ENCODE measurements around the gene EYS. TPM values are rescaled to one million over a fixed set of nuclear protein-coding genes. Genes with fewer than 3 reads are reported as not detected.

The EYS gene
- total RNA-seq, 1 experiment from 2014 or later: not detected

DNA sequence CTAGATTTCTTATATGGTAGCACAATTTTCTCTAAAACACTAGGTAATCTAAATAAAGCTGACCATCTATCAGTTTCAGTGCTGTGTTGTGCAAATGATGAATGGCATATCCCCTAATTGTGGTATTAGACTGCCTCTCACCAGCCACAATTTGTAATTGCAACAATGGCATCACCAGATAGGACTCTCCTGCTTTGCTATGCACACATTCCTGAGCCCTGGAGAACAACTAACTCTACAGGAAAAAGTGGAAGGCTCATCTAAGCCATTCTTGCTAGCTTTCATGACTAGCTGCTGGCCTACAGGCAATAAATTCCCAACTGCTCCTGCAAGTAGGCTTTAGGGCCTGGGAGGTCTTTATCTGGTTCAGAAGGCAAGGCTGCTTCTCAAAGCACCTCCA lies 974.1 kb downstream of the EYS start:
- no peak overlapping the region for H2AFZ ChIP-seq (ENCODE audit: low read depth, low read length, poor library complexity, severe bottlenecking)
- peaks cover 6 to 23% of the 10 kb centered on the region in 2 experiments; a peak in 2 of 4 replicates for H3K9me3 ChIP-seq (ENCODE audit: control insufficient read depth in 1 of 2, insufficient read depth in 1 of 2, low read depth in 1 of 2, low read length in 2 of 2)
- H3K36me3 ChIP-seq (ENCODE audit: control insufficient read depth in 1 of 2, insufficient read depth in 2 of 2, low read length in 2 of 2): no peaks in the 10 kb centered on the region
- POLR2A ChIA-PET: no interaction called here
- RAD21 ChIA-PET (ENCODE audit: low non-redundant PET in 1 of 2, low total read pairs in 2 of 2, uncharacterized antibody in 2 of 2, unreplicated experiment in 2 of 2): no interaction called here
- H4K20me1 ChIP-seq (ENCODE audit: insufficient read depth): no peaks in the 10 kb centered on the region
- H3K27ac ChIP-seq (ENCODE audit: low read depth, low read length): no peak overlapping the region
- DNase-seq (ENCODE audit: low read depth, low spot score): no peak
- TF ChIP-seq, protein P1, sequence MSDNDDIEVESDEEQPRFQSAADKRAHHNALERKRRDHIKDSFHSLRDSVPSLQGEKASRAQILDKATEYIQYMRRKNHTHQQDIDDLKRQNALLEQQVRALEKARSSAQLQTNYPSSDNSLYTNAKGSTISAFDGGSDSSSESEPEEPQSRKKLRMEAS (IDR thresholded peaks at IDR 0.05): no peak
- no peak for TF ChIP-seq FOSL1 (IDR thresholded peaks at IDR 0.05; ENCODE audit: low read depth)
- TF ChIP-seq, protein P2, sequence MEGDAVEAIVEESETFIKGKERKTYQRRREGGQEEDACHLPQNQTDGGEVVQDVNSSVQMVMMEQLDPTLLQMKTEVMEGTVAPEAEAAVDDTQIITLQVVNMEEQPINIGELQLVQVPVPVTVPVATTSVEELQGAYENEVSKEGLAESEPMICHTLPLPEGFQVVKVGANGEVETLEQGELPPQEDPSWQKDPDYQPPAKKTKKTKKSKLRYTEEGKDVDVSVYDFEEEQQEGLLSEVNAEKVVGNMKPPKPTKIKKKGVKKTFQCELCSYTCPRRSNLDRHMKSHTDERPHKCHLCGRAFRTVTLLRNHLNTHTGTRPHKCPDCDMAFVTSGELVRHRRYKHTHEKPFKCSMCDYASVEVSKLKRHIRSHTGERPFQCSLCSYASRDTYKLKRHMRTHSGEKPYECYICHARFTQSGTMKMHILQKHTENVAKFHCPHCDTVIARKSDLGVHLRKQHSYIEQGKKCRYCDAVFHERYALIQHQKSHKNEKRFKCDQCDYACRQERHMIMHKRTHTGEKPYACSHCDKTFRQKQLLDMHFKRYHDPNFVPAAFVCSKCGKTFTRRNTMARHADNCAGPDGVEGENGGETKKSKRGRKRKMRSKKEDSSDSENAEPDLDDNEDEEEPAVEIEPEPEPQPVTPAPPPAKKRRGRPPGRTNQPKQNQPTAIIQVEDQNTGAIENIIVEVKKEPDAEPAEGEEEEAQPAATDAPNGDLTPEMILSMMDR (IDR thresholded peaks at IDR 0.05 in 2 of 3, conservative IDR thresholded peaks at IDR 0.05 in 1 of 3; ENCODE audit: borderline replicate concordance in 1 of 3, insufficient read depth in 1 of 3, low read depth in 2 of 3, low read length in 2 of 3): no peak
- no peaks in the 10 kb centered on the region for H3K79me2 ChIP-seq (ENCODE audit: insufficient read depth, low read length)
- H3K4me1 ChIP-seq (ENCODE audit: control insufficient read depth in 1 of 2, insufficient read depth in 2 of 2, low read length in 2 of 2): no peaks in the 10 kb centered on the region
- H3K4me3 ChIP-seq (replicated peaks in 1 of 2; ENCODE audit: low read depth in 1 of 2, low read length in 2 of 2): no peak overlapping the region
- BruUV-seq (replicated peaks): no TSS peak
- intact Hi-C loops (cut with micrococcal nuclease): no loop called here
- no peak for ATAC-seq
- H3K9me2 ChIP-seq (ENCODE audit: insufficient read depth): no peaks in the 10 kb centered on the region
- no peaks in the 10 kb centered on the region for H3K27me3 ChIP-seq (ENCODE audit: insufficient read depth, low read length)
- CTCF ChIA-PET: no interaction called here
- no peak overlapping the region for H3K4me2 ChIP-seq (ENCODE audit: low read length)
- no peak overlapping the region for H3K9ac ChIP-seq (ENCODE audit: low read length)

DNA sequence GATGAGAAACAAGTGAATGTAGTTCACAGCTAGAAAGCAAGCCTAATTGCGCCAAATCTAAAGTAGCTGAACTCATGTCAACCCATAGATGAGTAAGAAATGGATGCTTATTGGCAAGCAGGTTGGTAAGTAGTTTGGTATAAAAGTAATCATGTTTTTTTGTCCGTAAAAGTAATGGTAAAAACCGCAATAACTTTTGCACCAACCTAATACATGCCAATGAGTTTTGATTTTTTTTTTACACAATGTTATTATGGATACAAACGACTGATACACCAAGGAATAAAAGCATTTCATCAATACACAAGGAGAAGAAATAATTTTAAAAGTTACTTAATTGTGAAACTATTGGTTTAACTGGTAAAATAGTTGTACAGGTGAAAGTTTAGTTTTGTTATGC lies 977.5 kb downstream of the EYS start:
- no TSS peak for BruUV-seq (replicated peaks)
- H3K79me2 ChIP-seq (ENCODE audit: insufficient read depth, low read length): no peaks in the 10 kb centered on the region
- intact Hi-C loops (cut with micrococcal nuclease): no loop called here
- H3K36me3 ChIP-seq (ENCODE audit: control insufficient read depth in 1 of 2, insufficient read depth in 2 of 2, low read length in 2 of 2): no peaks in the 10 kb centered on the region
- no peak overlapping the region for H2AFZ ChIP-seq (ENCODE audit: low read depth, low read length, poor library complexity, severe bottlenecking)
- ChIA-PET CTCF (no interaction called here), POLR2A (no interaction called here), RAD21 (ENCODE audit: low non-redundant PET in 1 of 2, low total read pairs in 2 of 2, uncharacterized antibody in 2 of 2, unreplicated experiment in 2 of 2) (no interaction called here)
- H3K27ac ChIP-seq (ENCODE audit: low read depth, low read length): no peak overlapping the region
- peaks cover 3 to 19% of the 10 kb centered on the region in 2 experiments; a peak in 2 of 4 replicates for H3K9me3 ChIP-seq (ENCODE audit: control insufficient read depth in 1 of 2, insufficient read depth in 1 of 2, low read depth in 1 of 2, low read length in 2 of 2)
- no peaks in the 10 kb centered on the region for H3K9me2 ChIP-seq (ENCODE audit: insufficient read depth)
- no peaks in the 10 kb centered on the region for H3K4me1 ChIP-seq (ENCODE audit: control insufficient read depth in 1 of 2, insufficient read depth in 2 of 2, low read length in 2 of 2)
- no peak overlapping the region for H3K4me3 ChIP-seq (replicated peaks in 1 of 2; ENCODE audit: low read depth in 1 of 2, low read length in 2 of 2)
- no peak overlapping the region for H3K9ac ChIP-seq (ENCODE audit: low read length)
- no peaks in the 10 kb centered on the region for H4K20me1 ChIP-seq (ENCODE audit: insufficient read depth)
- H3K4me2 ChIP-seq (ENCODE audit: low read length): no peak overlapping the region
- DNase-seq (ENCODE audit: low read depth, low spot score): no peak
- TF ChIP-seq ELF1 (IDR thresholded peaks at IDR 0.05; ENCODE audit: borderline replicate concordance, low read depth) (no peak), SIN3A (IDR thresholded peaks at IDR 0.05; ENCODE audit: low read depth) (no peak), EGR1 (IDR thresholded peaks at IDR 0.05; ENCODE audit: low read depth) (no peak)
- TF ChIP-seq, protein P3, sequence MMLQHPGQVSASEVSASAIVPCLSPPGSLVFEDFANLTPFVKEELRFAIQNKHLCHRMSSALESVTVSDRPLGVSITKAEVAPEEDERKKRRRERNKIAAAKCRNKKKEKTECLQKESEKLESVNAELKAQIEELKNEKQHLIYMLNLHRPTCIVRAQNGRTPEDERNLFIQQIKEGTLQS (IDR thresholded peaks at IDR 0.05): no peak
- no peak for ATAC-seq
- no peaks in the 10 kb centered on the region for H3K27me3 ChIP-seq (ENCODE audit: insufficient read depth, low read length)
